22Rv1 (cell line): ENCODE measurements around the gene SETD2.

Experiments
- ZFX ChIP-seq: fragments of 450-650 bp; IDR thresholded peaks from 2 replicates; pipeline ENCODE4 v1.6.1; 2017; ENCODE audit warnings: antibody characterized with exemption, borderline replicate concordance
- TF ChIP-seq, protein P1 (sequence below): fragments of 450-650 bp; IDR thresholded peaks from 2 replicates; pipeline ENCODE4 v1.5.1; 2017; ENCODE audit warnings: mild to moderate bottlenecking

GRCh38 chr3:46994801-46995731 lies 168.8 kb downstream of the SETD2 start:
- TF ChIP-seq, protein P1, sequence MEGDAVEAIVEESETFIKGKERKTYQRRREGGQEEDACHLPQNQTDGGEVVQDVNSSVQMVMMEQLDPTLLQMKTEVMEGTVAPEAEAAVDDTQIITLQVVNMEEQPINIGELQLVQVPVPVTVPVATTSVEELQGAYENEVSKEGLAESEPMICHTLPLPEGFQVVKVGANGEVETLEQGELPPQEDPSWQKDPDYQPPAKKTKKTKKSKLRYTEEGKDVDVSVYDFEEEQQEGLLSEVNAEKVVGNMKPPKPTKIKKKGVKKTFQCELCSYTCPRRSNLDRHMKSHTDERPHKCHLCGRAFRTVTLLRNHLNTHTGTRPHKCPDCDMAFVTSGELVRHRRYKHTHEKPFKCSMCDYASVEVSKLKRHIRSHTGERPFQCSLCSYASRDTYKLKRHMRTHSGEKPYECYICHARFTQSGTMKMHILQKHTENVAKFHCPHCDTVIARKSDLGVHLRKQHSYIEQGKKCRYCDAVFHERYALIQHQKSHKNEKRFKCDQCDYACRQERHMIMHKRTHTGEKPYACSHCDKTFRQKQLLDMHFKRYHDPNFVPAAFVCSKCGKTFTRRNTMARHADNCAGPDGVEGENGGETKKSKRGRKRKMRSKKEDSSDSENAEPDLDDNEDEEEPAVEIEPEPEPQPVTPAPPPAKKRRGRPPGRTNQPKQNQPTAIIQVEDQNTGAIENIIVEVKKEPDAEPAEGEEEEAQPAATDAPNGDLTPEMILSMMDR, result no peak
- no peak for TF ChIP-seq ZFX
